TTC549 (cell line): Measurements from ENCODE around the gene AFF1.

Source experiments
- FAIRE-seq: peaks from 2 replicates; lab custom pipeline; 2012; peaks lifted over from hg19 to GRCh38; lab: Jason Lieb, UNC

Gene AFF1

DNA sequence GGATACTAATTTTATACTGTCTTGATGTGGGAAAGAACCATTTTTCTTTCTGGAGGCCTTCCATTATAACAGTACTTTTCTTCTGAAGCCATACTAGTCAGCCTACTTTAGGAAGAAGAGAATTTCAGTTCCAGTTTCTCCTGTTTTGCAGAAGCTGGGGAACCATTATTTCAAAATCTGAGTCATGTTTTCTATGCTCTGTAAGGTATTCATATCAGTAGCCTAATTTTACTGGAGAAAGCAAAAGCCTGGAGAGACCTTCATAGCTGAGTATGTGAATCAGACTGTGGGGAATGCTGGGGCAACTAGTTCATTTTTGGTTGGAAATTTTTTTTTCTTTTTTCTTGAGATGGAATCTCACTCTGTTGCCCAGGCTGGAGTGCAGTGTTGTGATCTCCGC lies 22.4 kb downstream of the AFF1 start:
- FAIRE-seq, result no peak

DNA sequence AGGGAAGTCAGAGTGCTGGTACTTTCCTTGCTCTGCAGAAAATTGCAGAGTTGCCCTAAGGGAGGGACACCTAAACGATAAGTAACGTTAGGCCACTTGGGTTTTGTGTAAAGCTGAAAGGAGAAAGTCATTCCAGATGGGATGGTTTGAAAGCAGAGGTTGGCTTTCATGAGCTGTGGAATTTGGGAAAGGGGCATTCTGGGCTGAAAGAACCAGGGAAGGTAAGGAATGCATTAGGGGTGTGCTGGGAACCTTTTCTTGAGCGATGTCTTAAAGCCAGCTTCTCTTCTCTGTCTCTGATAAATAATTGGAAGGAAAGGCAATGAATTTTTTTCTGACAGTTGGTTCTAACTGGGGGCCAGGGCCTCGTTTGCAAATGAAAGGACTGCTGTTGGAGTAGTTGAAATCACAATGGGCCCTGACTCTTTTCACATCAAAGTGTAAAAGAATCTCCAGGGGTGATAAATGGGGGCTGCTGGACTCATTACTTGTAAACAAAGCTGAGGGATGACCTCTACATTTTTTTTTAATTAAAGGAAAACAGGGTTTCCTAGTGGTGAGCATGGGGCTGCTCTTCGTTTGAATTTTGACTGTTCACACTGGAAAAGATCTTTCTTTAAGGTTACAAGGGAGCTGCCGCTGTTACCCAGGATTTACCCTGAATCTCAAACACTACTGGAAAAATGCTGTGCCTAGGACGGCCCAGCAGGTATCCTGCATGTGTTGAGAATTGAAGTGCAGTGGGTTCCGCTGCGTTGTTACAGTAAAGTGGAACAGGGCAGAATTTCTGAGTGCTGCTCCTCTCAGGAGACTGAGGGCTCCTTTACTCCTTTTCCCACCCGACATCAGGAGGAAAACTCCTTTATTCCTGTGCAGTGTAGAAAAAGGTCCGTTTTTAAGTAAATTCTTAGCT lies 25.0 kb downstream of the AFF1 start:
- no peak for FAIRE-seq

DNA sequence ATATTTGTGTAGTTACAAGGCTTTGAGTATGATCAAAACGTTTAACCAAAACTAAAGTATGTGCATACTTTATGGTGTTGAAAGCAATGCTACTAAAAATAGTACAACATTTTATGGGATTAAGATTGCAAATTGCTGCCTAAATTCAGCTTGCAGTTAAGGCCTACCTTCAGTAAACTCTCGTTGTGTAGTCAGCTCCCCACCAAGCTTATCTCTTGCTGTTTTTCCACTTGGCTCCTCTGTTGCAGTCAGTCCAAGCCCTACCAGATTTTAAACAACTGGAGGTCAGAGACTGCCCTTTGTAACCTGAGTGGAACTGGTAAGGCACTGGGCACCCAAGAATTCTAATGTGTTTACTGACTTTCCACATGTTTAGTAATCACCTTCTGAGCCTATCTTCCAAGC lies 25.7 kb downstream of the AFF1 start:
- FAIRE-seq, result no peak

DNA sequence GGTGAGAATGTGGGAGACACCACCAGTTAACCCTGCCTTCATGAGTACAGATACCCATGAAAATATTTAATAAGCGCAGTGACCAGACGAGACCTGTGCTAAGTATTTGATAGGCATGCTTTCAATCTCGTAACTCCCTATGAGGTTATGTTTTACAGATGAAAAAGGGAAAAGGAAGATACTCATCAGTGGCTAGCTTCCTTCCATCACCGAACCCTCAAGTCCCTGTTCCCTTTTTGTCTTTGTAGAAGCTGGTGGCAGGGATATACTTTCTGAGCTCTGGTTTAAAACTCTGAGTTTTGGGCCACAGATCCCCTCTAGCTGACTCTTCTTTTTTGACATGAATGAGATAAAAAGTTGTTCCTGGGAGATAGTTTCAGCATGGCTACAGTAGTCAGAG lies 26.3 kb downstream of the AFF1 start:
- FAIRE-seq, result no peak

DNA sequence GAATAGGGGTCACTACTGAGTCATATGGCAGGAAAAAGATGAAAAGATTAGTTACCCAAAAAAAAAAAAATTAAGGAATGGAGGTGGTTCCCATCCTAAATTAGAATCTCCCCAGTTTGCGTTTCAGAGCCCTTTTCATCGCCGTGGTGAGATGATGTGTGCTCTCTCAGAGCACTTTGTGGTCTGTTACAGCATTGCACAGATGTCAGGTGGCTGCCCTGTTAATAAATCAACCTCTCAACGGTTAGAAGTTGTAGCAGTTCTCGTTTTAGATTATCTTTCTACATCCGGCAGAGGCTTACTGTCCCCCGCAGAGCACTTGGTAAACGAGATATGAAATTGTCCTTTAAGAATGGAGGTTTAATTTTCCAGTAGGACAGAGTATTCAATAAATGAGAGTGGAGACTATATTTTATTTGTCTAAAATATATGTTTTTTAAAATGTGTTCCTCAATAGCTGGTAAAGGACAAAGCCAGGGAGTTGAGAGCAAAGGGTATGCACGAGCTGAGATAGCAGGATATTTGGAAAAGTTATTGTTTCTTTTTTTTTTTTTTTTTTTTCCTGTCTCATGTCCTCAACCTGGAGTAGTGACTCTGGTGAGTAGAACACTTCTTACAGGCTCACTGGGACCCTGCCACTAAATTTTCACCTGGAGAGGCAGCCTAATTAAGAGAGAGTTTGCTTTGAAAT lies 26.9 kb downstream of the AFF1 start:
- FAIRE-seq, result no peak

DNA sequence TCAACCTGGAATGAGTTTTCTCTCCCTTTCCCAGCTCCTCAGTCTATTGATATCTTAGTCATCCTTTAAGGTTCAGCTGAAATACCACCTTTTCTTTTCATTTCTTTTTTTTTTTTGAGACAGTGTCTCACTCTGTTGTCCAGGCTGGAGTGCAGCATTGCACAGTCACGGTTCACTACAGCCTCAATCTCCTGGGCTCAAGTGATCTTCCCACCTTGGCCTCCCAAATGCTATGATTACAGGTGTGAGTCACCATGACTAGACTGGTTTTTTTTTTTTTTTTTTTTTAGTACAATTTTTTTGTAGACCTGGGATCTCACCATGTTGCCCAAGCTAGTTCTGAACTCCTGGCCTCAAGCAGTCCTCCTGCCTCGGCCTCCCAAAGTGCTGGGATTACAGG lies 28.9 kb downstream of the AFF1 start:
- FAIRE-seq, result no peak

DNA sequence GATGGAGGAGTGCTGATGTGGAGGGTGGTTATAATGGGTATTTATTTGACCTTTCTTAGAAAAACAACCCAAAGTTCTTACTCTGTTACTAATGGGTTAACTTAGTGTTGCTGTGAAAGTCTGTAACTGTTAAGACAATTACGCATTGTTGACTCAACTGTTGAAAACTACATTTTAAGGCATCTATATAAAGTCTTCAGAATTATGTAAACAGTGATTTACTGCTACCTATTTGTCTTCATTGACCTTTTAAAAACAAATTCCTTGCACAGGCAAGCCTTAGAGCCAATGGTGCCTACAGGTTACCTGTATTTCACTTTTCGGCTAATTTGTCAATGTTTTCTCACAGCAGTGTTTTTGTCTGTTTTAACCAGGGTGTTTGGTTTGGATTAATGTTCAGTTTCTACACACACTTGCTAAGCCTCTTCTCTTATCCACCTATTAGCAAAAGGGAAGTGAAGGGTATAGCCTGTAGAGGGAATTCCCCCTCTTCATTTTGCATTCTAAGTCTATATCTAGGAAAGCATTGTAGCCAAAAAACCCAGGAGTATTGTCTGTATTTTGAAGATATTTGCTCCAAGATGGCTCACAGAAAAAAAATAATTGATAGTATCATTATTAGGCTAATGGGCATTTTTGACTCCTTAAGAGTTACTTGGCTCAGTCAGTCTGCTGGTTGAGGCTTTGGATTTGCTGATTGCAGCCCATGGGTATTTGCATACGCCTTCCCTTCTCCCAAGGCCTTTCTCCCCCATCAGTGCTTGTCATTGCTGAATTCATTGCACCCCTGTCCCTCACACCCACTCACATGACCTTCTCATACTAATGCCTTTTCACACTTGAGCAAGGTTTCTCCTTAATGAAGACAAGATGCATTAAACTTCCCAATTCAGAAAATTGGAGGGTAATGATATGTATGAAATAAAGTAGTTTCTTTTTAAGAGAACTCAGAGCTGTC lies 30.5 kb downstream of the AFF1 start:
- no peak for FAIRE-seq

DNA sequence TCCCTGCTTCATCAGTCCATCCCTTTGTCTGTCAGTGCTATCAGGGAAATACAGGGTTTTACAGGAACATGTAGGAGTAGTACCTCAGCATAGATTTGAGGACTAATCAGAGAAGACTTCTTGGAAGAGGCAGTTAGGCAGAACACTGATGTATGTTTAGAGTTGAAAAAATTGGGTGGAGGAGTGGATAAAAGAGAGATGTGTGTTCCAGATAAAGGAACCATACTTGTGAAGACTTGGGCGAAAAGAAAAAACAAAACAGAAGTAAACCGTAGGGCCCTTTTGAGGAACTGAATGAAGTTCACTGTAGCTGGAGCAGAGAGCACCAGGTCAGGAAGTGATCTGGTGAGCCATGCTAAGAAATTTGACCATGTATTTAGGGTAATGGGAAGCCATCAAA lies 32.3 kb downstream of the AFF1 start:
- no peak for FAIRE-seq

DNA sequence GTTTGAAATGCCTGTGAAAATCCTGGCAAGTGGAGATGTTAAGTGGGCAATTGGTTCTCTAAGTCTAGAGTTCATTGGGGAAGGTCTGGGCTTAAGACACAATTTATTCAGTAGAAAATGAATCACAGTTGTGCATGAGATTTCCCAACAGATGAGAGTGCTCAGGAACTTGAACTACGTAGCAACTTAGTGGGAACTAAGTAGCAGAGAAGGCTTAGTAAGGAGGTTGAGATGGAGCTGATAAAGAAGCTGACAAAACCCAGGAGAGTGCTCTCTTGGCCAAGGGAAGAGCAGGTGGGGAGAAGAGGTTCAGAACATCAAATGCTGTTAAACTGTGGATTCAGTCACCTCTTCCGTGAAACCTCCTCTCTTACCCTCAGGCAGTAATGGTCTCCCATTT lies 33.0 kb downstream of the AFF1 start:
- FAIRE-seq, result no peak

DNA sequence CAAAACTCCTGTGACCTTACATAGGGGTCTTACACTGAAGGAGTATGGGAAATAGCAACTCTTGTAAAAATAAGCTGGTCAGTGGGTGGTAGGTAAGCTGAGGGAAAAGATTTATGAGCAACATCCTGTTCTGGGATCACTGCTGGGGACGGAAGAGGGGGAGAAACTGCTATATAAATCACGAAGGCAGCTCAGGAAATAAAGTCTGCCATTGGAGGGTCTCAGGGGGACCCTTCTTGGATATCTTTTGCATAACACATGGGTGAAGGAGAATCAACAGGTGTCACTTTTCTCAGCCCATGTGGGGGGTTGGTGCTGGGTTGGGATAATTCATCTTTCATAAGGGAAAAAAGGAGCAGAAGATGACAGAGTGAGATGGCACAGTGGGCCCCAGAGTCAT lies 33.7 kb downstream of the AFF1 start:
- FAIRE-seq, result no peak

DNA sequence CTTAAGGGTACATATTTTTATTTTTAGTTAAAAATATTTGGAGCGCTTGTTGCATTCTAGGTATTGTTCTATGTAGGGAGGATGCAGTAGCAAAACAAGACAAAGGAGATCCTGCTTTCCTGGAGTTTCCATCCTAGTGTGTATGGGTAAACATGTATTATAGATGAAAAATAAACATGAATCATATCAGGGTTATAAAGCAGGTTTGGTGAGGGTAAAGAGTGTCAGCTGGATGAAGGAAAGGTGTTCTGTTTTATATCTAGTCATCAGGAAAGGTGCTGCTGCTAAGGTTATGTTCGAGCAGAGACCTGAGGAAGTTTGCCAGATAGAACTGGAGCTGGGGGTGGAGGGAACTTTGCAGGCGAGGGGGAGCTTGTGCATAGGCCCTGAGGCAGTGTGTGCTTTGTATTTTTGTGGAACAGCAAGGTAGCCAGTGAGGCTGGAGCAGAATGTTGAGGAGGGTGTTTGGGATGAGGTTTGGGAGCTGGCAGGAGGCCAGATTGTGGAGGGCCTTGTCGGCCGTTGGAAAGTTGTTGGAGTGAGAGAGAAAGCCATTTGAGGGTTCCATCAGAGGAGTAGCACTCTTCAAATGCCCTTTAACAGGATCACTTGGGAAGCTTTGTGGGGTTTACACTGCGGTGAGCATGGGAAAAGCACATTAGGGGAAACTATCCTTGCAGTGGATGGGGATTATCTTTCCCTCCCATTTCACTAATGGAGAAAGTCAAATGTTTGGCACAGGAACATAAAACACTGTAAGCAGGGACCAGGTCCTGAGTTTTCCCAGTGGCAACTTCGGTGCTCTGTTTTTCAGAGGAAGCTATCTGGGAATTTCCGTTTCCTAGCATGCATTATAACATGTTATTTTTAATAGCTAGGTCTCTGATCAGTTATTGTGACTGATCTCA lies 35.9 kb downstream of the AFF1 start:
- no peak for FAIRE-seq

DNA sequence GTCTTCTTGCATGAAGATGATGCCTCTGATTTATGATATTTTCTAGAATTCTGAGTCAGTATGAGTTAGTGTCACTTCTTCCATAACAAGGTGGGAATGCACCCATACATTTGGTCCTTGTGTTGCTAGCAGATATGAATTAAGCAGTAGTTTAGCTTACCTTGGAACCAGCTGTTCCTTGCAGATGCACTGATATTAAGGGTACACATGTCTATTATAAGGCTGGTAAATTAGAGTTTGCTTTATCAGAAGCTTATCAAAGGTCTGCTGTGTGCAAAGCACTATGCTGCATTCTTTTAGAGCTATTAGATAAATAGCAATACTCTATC lies 36.5 kb downstream of the AFF1 start:
- FAIRE-seq, result no peak

DNA sequence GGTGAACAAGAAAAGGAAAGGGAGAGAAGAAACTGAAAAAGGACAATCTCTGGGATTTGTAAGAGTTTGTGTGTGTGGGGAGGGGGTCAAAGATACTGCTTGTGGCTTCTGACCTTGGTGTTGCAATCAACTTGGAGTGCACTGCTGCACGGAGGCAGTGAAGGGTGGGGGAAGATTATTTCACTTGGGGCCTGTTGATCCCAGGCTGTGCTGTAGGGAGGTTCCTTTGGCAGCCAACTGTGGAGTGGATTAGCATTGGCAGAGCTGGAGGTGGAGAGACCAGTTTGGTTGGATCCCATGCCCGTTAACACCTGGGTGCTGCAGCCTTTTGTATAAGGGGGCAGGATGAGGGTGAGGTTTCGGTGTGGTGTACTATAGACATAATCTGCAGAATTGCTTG lies 38.2 kb downstream of the AFF1 start:
- FAIRE-seq, result no peak

DNA sequence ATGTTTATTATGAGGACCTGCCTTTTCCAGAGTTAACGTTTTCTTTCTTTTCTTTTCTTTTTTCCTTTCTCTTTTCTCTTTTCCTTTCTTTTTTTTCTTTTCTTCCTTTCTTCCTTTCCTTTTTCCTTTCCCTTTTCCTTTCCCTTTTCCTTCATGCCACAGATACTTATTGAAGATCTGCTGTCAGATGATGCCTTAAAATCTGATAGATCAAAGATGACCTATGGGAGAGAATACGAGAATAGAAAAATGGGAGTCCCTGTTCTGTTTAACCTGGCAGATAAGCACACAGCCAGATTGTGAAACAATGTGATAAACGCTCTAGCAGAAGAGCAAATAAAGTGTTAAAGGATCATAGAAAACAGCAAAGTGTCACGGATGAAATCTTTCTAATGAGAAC lies 38.9 kb downstream of the AFF1 start:
- no peak for FAIRE-seq

DNA sequence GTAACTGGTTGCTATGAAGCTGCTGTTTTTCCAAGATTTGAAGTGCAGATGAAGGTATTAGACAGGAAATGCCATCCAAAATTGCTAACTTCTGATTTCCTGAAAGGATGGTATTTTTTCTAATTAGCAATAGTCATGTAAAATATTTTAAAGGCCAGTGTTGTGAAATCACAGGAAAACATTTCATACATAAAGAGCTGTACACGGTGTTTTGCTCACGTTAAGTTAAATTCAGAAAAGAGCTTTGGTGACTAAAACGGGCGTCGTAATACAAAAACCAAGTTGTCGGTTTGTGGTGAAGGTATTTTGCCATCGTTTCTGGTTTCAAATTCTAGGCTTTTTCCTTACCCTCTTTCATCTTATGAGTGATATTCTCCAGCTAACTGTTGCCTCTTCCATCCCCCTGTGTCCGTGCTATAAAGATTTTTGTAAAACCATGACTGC lies 39.8 kb downstream of the AFF1 start:
- no peak for FAIRE-seq

DNA sequence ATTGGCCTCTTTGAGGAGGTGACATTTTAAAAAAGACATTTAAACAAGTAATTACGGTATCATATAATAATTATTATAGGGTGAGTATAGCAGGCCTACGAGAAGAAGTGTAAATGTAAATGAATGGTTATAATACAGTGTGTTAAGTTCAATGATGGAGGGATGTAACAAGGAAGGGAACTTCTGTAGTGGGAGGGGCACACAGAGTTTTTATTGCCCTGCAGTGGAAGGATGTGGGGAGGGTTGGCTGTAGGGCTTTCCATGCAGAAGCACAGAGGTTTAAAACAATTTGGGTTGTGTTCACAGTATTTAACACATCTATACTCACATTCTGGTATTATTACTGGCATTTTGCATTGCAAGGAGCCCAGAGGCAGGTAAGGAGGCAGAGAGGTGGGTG lies 41.1 kb downstream of the AFF1 start:
- FAIRE-seq, result no peak

DNA sequence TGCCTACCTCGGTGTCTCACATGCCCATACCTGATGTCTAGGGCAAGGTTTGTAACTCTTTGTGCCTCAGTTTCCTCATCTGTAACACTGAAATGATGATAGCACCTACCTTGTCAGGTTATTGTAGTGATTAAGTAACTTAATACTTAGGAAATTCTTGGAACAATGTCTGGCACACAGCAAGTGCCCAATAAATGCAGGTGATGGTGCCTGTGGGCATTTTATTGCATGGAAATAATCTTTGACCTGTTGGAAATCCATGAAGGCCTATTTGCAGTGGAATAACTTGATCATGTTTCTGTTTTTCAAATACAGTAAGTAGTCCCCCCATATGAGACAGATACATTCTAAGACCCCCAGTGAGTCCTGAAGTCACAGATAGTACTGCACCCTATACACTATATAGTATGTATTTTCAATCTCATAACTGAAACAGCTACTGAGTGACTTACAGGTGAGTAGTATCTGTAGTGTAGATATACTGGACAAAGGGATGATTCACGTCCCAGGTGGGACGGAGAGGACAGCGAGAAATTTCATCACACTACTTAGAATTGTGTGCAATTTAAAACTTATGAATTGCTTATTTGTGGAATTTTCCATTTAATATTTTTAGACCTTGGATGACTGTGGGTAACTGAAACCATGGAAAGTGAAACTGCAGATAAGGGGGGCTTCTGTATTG lies 42.1 kb downstream of the AFF1 start:
- FAIRE-seq, result no peak

DNA sequence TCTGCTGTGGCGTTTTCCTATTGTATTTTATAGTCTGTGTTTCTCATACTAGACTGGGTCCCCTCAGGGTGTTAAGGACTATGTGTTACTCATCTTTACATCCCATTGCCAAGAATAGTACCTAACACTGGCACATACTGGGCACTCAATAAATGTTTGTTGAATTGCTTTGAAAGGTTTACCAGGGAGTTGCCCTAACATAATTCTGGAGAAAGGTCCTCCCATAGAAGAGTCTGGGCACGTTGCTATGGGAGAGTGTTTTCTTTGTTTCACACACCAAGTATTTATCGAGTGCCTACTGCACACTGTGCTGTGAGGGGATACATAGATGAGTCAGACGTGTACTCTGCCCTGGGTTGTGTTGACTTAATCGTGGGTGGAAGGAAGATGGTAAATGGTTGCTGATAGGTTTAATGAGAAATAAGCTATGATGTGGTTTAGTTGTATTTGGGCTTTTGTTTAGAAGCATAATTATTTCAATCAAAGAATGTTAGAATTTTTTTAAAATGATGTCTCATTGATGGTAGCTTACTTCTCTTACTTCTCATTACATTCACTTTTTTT lies 42.9 kb downstream of the AFF1 start:
- FAIRE-seq, result no peak

DNA sequence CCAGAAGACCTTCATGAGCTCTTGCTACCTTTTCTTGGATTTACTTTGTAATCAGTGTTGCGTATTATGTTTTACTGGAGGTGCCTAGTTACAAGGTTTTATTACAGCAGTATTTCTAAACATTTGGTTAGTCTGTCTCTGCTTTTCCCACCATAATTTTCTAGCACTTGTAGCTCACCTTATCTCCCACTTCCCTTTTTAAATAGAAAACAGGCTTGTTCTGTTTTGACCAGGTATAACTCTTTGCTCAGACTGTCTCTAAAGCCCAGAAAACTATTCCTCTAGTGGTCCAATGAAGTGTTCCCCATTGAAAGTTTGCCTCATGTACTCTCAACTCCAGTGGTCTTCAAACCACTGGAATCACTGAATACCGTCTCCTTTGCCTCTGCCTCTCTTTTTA lies 43.9 kb downstream of the AFF1 start:
- FAIRE-seq, result no peak

DNA sequence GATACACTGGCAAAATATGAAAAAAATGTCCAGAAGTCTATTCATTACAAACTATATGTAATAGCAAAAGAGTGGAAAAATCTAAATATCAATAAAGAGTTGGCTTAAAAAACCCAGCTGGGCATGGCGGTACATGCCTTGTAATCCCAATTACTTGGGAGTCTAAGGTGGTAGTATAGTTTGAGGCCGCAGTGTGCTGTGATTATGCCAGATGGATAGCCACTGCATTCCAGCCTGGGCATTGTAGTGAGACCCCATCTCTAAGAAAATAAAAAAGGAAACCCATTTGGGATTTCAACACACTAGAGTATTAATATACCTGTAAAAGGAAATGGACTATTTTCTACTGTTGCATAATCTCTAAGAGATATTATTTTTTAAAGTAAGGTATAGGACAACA lies 45.4 kb downstream of the AFF1 start:
- FAIRE-seq, result no peak

DNA sequence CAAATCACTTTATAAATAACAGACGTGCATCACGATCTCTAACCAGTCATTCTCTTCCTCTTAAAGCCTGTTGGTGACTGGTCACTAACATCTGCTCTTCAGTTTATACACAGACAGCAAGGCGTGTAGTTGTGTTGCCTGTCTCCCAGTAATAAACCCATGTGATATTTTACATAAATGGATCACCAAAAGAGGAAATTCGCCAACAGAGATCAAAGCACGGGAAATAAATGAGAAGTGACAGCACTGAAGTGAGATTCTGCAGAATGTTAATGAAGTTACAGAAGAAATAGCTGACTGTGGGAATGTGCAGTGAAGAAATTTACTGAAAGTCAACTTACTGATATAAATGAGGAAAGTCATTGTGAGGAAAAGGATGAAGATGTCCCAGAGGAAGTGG lies 47.0 kb downstream of the AFF1 start:
- no peak for FAIRE-seq
